ENCODE results near the gene ANHX. TPM values are rescaled to one million over a fixed set of nuclear protein-coding genes. Genes with fewer than 3 reads are reported as not detected.

ANHX gene
- total RNA-seq, 1 experiment from 2014 or later: not detected

DNA sequence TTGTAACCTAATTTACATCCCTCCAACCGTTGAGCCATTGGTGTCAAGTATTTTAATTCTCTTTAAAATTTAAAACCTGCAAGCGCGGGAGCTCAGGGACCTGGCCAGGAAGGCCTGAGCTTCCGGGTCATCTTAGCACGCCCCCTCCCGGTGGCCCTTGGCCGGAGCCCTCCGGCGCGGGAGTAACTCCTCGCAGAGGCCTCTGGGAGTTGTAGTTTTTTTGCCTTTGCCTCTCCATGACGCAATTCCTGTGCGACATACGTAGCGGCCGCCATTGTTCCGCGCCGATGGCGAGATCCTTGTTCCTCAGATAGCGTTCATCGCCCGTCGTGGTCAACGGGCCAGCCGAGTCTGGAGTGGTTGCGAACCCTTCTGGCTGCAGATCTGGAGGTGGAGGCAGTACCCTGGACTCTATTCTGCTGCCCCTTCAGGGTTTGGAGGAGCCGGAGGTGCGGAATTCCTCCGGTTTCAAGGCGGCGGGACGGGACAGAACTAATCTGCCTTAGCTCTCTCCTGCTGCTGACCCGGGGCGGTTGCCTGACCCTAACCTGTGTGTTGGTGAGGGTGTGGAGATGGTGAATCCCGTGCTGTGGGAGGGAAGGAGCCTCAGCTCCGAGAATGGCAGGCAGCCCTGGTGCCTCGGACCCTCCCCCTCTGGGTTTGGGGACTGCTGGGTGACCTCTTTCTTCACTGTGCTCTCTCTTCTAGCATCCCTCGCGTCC, 54.3 kb downstream of the ANHX start, which contains the start of gene ZNF268:
Gene ZNF268 (plus strand): TSS at position 258 of the 722 bp plus-strand sequence. CDS start 503 bp downstream, outside the sequence.
- no peak within 1 kb of the TSS for H3K27ac ChIP-seq
- H3K9me3 ChIP-seq (replicated peaks): peaks cover 21% of the 10 kb centered on the region
- peak within 1 kb of the TSS; percentile 44 for H3K4me3 ChIP-seq
- H3K27me3 ChIP-seq (replicated peaks): no peaks in the 10 kb centered on the region
- no peaks in the 10 kb centered on the region for H3K36me3 ChIP-seq
- DNase-seq (ENCODE audit: low read depth in 1 of 2, low spot score in 2 of 2): peak; percentile 29 to 49
- H3K4me1 ChIP-seq (replicated peaks): no peaks in the 10 kb centered on the region

- H3K4me3 ChIP-seq: no peak overlapping the region
- DNase-seq (ENCODE audit: low read depth in 1 of 2, low spot score in 2 of 2): no peak
- no peaks in the 10 kb centered on the region for H3K4me1 ChIP-seq (replicated peaks)
- peaks cover 21% of the 10 kb centered on the region for H3K9me3 ChIP-seq (replicated peaks)
- H3K27me3 ChIP-seq (replicated peaks): no peaks in the 10 kb centered on the region
- no peaks in the 10 kb centered on the region for H3K36me3 ChIP-seq
- H3K27ac ChIP-seq: no peak overlapping the region
These were observed 55.0 kb downstream of the ANHX start for GRCh38 chr12:133180669-133181068.

GRCh38 chr12:133174901-133175300, 60.8 kb downstream of the ANHX start:
- Histone ChIP-seq H3K9me3 (replicated peaks) (peaks cover 10% of the 10 kb centered on the region), H3K36me3 (no peaks in the 10 kb centered on the region), H3K27ac (no peak overlapping the region), H3K4me3 (no peak overlapping the region), H3K27me3 (replicated peaks) (no peaks in the 10 kb centered on the region), H3K4me1 (replicated peaks) (no peaks in the 10 kb centered on the region)
- DNase-seq (ENCODE audit: low read depth in 1 of 2, low spot score in 2 of 2): no peak

DNA sequence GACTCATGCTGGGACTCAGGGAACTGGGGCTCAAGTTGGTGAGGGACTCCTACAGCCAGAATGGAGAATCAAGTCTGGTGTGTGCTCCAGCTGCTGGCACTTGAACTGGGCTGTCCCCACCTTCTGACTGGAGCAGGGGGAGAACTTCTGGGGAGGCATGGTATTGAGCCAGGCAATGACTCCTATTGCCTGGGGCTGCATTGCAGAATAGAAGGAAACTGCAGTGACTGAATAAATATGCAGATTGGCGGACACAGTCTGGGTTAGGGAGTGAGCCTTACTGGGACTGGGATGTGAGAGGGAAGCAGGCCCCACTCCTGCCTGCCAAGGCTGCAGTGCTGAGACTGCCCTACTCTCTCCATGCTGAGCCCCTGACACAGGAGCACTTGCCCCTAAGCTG, 63.2 kb downstream of the ANHX start:
- Histone ChIP-seq H3K27ac (no peak overlapping the region), H3K27me3 (replicated peaks) (no peaks in the 10 kb centered on the region), H3K4me1 (replicated peaks) (no peaks in the 10 kb centered on the region), H3K4me3 (no peak overlapping the region), H3K36me3 (no peaks in the 10 kb centered on the region), H3K9me3 (replicated peaks) (peaks cover 7% of the 10 kb centered on the region)
- no peak for DNase-seq (ENCODE audit: low read depth in 1 of 2, low spot score in 2 of 2)

Other genes with a start within 250 kb of the ANHX start
- gene ZNF26, start 249.5 kb downstream of the ANHX start, total RNA-seq (2014; rRNA removed; shearing (Covaris generic)): 5.8 and 10.4 TPM in 2 replicates
- gene ZNF84, start 198.4 kb downstream of the ANHX start, total RNA-seq (2014; rRNA removed; shearing (Covaris generic)): 4.1 and 6.4 TPM in 2 replicates
- 0.16 and 0.84 TPM in 2 replicates for gene ZNF140, start 155.0 kb downstream of the ANHX start, total RNA-seq (2014; rRNA removed; shearing (Covaris generic))
- 0.03 and 0.11 TPM in 2 replicates for gene ZNF891, start 105.6 kb downstream of the ANHX start, total RNA-seq (2014; rRNA removed; shearing (Covaris generic))
- 0.25 and 0.32 TPM in 2 replicates for gene ZNF10, start 105.2 kb downstream of the ANHX start, total RNA-seq (2014; rRNA removed; shearing (Covaris generic))
- gene ZNF268, start 54.4 kb downstream of the ANHX start, total RNA-seq (2014; rRNA removed; shearing (Covaris generic)): 1.4 and 2.1 TPM in 2 replicates